B cell (primary cell): ENCODE results near the gene SERINC5.

Source experiments
- CTCF ChIP-seq: fragments of 200-600 bp; IDR thresholded peaks from one replicate; pipeline ENCODE4 v1.8.0; 2022; ENCODE audit warnings: antibody characterized with exemption, mild to moderate bottlenecking
- EZH2 ChIP-seq: IDR thresholded peaks from 2 replicates; pipeline ENCODE4 v1.6.1; 2012; ENCODE audit warnings: borderline replicate concordance, low read depth, mild to moderate bottlenecking, moderate library complexity, low read length; ENCODE audit not compliant: insufficient read depth, poor library complexity, severe bottlenecking

DNA sequence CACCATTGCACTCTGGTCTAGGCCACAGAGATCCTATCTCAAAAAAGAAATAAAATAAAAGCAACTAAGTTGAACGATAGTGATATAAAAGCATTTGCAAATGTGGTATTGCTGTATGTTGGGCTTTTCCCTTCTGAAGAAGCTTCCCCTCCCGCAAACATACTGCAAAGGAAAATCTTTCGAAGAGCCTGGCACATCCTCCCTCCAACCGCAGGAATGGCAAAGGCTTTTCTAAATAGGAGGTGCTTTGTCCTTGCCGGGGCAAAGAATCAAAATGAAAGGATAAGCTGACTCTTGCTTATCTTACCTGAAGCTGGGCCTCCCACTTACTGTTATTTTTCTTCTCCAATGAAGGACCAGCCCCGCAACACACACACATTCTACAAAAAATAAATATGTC is 45.8 kb downstream of the SERINC5 start:
- TF ChIP-seq CTCF (no peak), EZH2 (no peak)
